HG02642 (cell line): ENCODE measurements around the gene RAD17.
"Not testable (repeated sequence)": the region's sequence is repeated elsewhere in the genome, so short reads cannot be mapped to it uniquely, and the experiment has no call there.

ENCODE experiments used
- ATAC-seq: cut with Tn5 transposase; IDR thresholded peaks from one replicate; pipeline ENCODE4 v1.9.1; 2021; ENCODE audit warnings: mild to moderate bottlenecking; ENCODE audit not compliant: unreplicated experiment, poor library complexity

RAD17 gene

GRCh38 chr5:69369340-69370121 is at the start of gene RAD17, which contains the start of the genes AK6 and TAF9:
Gene RAD17 (plus strand): TSS chr5:69369818. CDS start chr5:69372209, 2,391 bp downstream.
Gene AK6 (minus strand): TSS chr5:69369520. CDS start chr5:69369490, 30 bp downstream.
Gene TAF9 (minus strand): TSS chr5:69369520. CDS start chr5:69365737, 3,783 bp downstream.
- peak; percentile 94 for ATAC-seq

GRCh38 chr5:69326365-69326764 is 43.3 kb upstream of the RAD17 start:
- no peak for ATAC-seq

GRCh38 chr5:69329905-69330489 is 39.6 kb upstream of the RAD17 start:
- no peak for ATAC-seq

GRCh38 chr5:69331528-69332445 is 37.8 kb upstream of the RAD17 start:
- no peak for ATAC-seq

- ATAC-seq, result not testable (repeated sequence)
Measured at GRCh38 chr5:69333668-69334315, 35.8 kb upstream of the RAD17 start.

- ATAC-seq, result peak; percentile 68
Measured at GRCh38 chr5:69334793-69335268, 34.8 kb upstream of the RAD17 start.

- ATAC-seq, result no peak
Measured at GRCh38 chr5:69335341-69335935, 34.2 kb upstream of the RAD17 start.

- no peak for ATAC-seq
Measured at GRCh38 chr5:69341520-69342161, 28.0 kb upstream of the RAD17 start.

- ATAC-seq, result no peak
Measured at GRCh38 chr5:69343083-69343482, 26.5 kb upstream of the RAD17 start.

GRCh38 chr5:69350664-69351063 is 19.0 kb upstream of the RAD17 start:
- ATAC-seq, result no peak

- no peak for ATAC-seq
Measured at GRCh38 chr5:69359699-69360098, 9.9 kb upstream of the RAD17 start.

GRCh38 chr5:69360442-69360841 is 9.2 kb upstream of the RAD17 start:
- ATAC-seq, result no peak

GRCh38 chr5:69364414-69364813 is 5.2 kb upstream of the RAD17 start:
- ATAC-seq, result no peak

- ATAC-seq, result no peak
Measured at GRCh38 chr5:69364850-69365249, 4.8 kb upstream of the RAD17 start.

- no peak for ATAC-seq
Measured at GRCh38 chr5:69367697-69368279, 1.8 kb upstream of the RAD17 start.

- peak; percentile 38 for ATAC-seq
Measured at GRCh38 chr5:69368458-69369339, 919 bp upstream of the RAD17 start.

GRCh38 chr5:69370335-69370734 is 717 bp downstream of the RAD17 start:
- ATAC-seq, result not testable (repeated sequence)

GRCh38 chr5:69372394-69372793 is 2.8 kb downstream of the RAD17 start:
- no peak for ATAC-seq
